Stimulated activated naive B cell treated with anti-CD40 and anti-IgM and Interleukin-4, amounts not matched to agents 10 μg/mL and 1 μg/mL and 100 μg/mL, for 72 hours (primary cell): ENCODE results near the gene ADM2.
A peak's percentile ranks its signal among the peaks of the same experiment; 100 is the strongest.

ENCODE experiments used
- ATAC-seq, 2 donors: fragments of 150-1000 bp; cut with Tn5 transposase; replicated peaks; 2 replicates each; pipeline ENCODE4 v1.10.0; 2021; ENCODE audit warnings: moderate library complexity in 1 of 2
- DNase-seq: peaks from one replicate; pipeline ENCODE4 v3.0.0; 2021
- H3K27ac Mint-ChIP-seq: one replicate; pipeline ENCODE4 v1.8.0; 2022; ENCODE audit warnings: mild to moderate bottlenecking, mixed read lengths
- H3K27me3 Mint-ChIP-seq, 2 donors: one replicate each; pipeline ENCODE4 v1.8.0; 2022; ENCODE audit warnings: mixed read lengths in 2 of 2
- H3K36me3 Mint-ChIP-seq, 2 donors: one replicate each; pipeline ENCODE4 v1.8.0; 2022; ENCODE audit warnings: mixed read lengths in 2 of 2, mild to moderate bottlenecking in 1 of 2
- H3K4me1 Mint-ChIP-seq, 2 donors: one replicate each; pipeline ENCODE4 v1.8.0; 2022; ENCODE audit warnings: mixed read lengths in 2 of 2, mild to moderate bottlenecking in 1 of 2
- H3K4me3 Mint-ChIP-seq, 2 donors: one replicate each; pipeline ENCODE4 v1.8.0; 2022; ENCODE audit warnings: mild to moderate bottlenecking in 2 of 2, mixed read lengths in 2 of 2, moderate library complexity in 1 of 2
- H3K9me3 Mint-ChIP-seq, 2 donors: one replicate each; pipeline ENCODE4 v1.8.0; 2022; ENCODE audit warnings: mixed read lengths in 2 of 2, mild to moderate bottlenecking in 1 of 2

Gene ADM2

DNA sequence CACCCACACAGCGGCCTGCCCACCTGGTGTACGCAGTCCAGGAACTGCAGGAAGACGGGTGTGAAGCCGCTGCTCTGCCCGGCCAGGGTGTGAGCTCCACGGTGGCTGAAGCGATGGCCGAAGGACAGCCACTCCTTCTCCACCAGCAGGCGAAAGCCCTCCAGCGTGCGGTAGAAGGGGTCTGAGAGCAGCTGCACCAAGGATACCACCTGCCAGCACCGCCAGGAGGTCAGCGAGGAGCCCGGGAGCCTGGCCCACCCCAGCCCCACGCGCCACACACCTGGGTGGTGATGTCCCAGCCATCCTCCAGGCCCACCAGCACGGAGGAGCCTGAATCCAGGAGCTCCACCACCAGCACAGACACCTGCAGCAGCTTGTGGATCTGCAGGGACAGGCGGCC lies 26.1 kb upstream of the ADM2 start:
- H3K36me3 Mint-ChIP-seq, result peaks cover 60 to 62% of the 10 kb centered on the region in 2 donors
- no peaks in the 10 kb centered on the region for H3K9me3 Mint-ChIP-seq
- H3K4me3 Mint-ChIP-seq, result no peak overlapping the region
- H3K4me1 Mint-ChIP-seq, result peaks cover 12 to 22% of the 10 kb centered on the region in 2 donors
- ATAC-seq, result no peak
- no peaks in the 10 kb centered on the region for H3K27me3 Mint-ChIP-seq
- H3K27ac Mint-ChIP-seq, result peak overlapping the region; percentile 47
- no peak for DNase-seq

DNA sequence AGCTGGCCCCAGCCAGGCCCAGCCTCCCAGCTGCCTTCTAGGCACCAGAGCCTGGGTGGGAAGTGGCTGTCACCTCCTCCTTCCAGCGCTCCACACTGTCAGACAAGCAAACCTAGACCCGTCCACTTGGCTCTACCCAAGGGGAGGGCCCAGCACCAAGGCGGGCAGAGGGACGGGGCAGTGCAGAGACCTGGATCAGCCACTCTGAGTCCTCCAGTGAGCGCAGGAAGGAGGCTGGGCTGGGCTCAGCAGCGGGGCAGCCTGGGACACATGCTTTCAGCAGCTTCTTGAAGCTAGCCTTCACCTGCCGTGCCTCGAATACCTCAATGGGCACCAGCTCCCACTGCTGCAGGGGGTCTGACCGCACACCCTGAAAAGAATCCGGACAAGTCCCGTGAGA lies 25.3 kb upstream of the ADM2 start:
- no peak for ATAC-seq
- peaks cover 12 to 22% of the 10 kb centered on the region in 2 donors for H3K4me1 Mint-ChIP-seq
- no peaks in the 10 kb centered on the region for H3K27me3 Mint-ChIP-seq
- no peaks in the 10 kb centered on the region for H3K9me3 Mint-ChIP-seq
- no peak overlapping the region for H3K4me3 Mint-ChIP-seq
- peak overlapping the region; percentile 62 for H3K27ac Mint-ChIP-seq
- peaks cover 63 to 65% of the 10 kb centered on the region in 2 donors for H3K36me3 Mint-ChIP-seq
- DNase-seq, result no peak

- Mint-ChIP-seq H3K36me3 (peaks cover 58 to 65% of the 10 kb centered on the region in 2 donors), H3K4me3 (no peak overlapping the region), H3K4me1 (peaks cover 12 to 22% of the 10 kb centered on the region in 2 donors), H3K27me3 (no peaks in the 10 kb centered on the region), H3K27ac (peak overlapping the region; percentile 49), H3K9me3 (no peaks in the 10 kb centered on the region)
- ATAC-seq, result peak in 1 of 2 donors; percentile 39
- DNase-seq, result no peak
These were observed 24.7 kb upstream of the ADM2 start for GRCh38 chr22:50456466-50457234.

DNA sequence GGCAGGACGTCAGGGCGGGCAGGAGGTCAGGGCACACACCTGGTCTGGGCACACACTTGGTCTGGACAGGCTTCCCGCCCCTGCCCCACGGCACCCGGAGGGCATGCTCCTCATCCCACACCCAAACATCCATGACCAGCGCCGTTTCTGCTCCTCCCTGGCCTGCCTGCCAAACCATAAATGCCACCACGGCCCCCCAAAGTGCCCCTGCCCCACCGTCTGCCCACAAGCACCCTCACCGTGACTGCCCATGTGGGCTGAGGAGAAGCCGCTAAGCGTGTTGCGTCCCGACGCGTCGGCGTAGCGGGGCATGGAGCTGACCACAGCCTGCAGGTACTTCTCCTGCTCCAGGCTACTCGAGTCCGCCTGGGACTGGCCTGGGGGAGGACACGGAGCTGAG lies 22.3 kb upstream of the ADM2 start:
- ATAC-seq (no peak), DNase-seq (no peak)
- Mint-ChIP-seq H3K4me1 (peaks cover 5 to 10% of the 10 kb centered on the region in 2 donors), H3K4me3 (no peak overlapping the region), H3K36me3 (peaks cover 53 to 69% of the 10 kb centered on the region in 2 donors), H3K27ac (peak overlapping the region; percentile 49), H3K9me3 (no peaks in the 10 kb centered on the region), H3K27me3 (no peaks in the 10 kb centered on the region)

DNA sequence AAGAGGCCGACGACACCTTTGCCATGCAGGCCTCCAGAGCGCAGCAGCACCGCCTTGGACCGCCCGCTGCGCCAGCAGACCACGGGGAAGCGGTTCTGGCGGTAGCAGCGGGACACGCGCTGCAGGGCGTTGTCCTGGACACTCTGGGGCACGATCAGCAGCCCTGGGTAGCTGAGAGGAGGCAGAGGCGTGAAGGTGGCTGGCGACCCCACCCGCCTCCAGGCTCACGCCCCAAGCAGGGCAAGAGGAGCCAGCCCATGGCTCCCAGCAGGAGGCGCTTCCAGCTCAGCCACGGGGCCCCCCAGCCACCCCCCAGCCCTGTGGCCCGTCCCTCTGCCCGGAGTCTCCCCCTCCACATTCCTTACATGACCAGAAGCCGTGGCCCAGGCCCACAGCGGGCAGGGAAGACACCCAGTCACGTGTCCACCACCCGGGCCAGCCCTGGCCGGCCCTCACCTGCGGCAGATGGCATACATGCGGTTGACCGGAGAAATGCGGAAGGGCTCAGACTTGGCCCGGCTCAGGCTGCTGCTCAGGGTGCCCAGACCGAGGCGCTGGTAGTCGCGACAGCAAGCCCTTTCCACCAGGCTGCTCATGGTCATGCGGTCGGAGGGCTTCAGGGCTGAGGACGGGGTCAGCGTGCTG lies 21.7 kb upstream of the ADM2 start:
- Mint-ChIP-seq H3K27ac (no peak overlapping the region), H3K4me3 (no peak overlapping the region)
- ATAC-seq, result no peak

GRCh38 chr22:50460938-50461337 lies 20.4 kb upstream of the ADM2 start:
- H3K27me3 Mint-ChIP-seq, result no peaks in the 10 kb centered on the region
- H3K9me3 Mint-ChIP-seq, result no peaks in the 10 kb centered on the region
- H3K4me1 Mint-ChIP-seq, result peaks cover 4 to 7% of the 10 kb centered on the region in 2 donors
- peaks cover 52 to 58% of the 10 kb centered on the region in 2 donors for H3K36me3 Mint-ChIP-seq
- H3K27ac Mint-ChIP-seq, result no peak overlapping the region
- H3K4me3 Mint-ChIP-seq, result no peak overlapping the region
- DNase-seq (no peak), ATAC-seq (no peak)

More for the DNA sequence above, 21.7 kb upstream of the ADM2 start:
- peaks cover 4 to 7% of the 10 kb centered on the region in 2 donors for H3K4me1 Mint-ChIP-seq
- H3K36me3 Mint-ChIP-seq, result peaks cover 57 to 67% of the 10 kb centered on the region in 2 donors
- DNase-seq, result no peak
- no peaks in the 10 kb centered on the region for H3K9me3 Mint-ChIP-seq
- no peaks in the 10 kb centered on the region for H3K27me3 Mint-ChIP-seq

GRCh38 chr22:50461536-50461935 lies 19.8 kb upstream of the ADM2 start:
- no peaks in the 10 kb centered on the region for H3K27me3 Mint-ChIP-seq
- H3K4me3 Mint-ChIP-seq, result no peak overlapping the region
- H3K36me3 Mint-ChIP-seq, result peaks cover 56 to 62% of the 10 kb centered on the region in 2 donors
- DNase-seq (no peak), ATAC-seq (no peak)
- peaks cover 4 to 12% of the 10 kb centered on the region in 2 donors for H3K4me1 Mint-ChIP-seq
- H3K27ac Mint-ChIP-seq, result no peak overlapping the region
- no peaks in the 10 kb centered on the region for H3K9me3 Mint-ChIP-seq

- no peaks in the 10 kb centered on the region for H3K27me3 Mint-ChIP-seq
- DNase-seq (no peak), ATAC-seq (no peak)
- H3K36me3 Mint-ChIP-seq, result peaks cover 57 to 61% of the 10 kb centered on the region in 2 donors
- no peak overlapping the region for H3K4me3 Mint-ChIP-seq
- no peak overlapping the region for H3K27ac Mint-ChIP-seq
- peaks cover 8 to 18% of the 10 kb centered on the region in 2 donors for H3K4me1 Mint-ChIP-seq
- no peaks in the 10 kb centered on the region for H3K9me3 Mint-ChIP-seq
These were observed 19.3 kb upstream of the ADM2 start for GRCh38 chr22:50461979-50462540.

- Mint-ChIP-seq H3K9me3 (no peaks in the 10 kb centered on the region), H3K4me3 (no peak overlapping the region), H3K4me1 (peaks cover 11 to 21% of the 10 kb centered on the region in 2 donors), H3K36me3 (peaks cover 50 to 54% of the 10 kb centered on the region in 2 donors), H3K27me3 (no peaks in the 10 kb centered on the region), H3K27ac (peak overlapping the region; percentile 75)
- ATAC-seq, result no peak
- DNase-seq, result no peak
These were observed 18.0 kb upstream of the ADM2 start for GRCh38 chr22:50463188-50463900.

GRCh38 chr22:50464451-50464850 lies 16.9 kb upstream of the ADM2 start:
- ATAC-seq, result no peak
- Mint-ChIP-seq H3K27me3 (no peaks in the 10 kb centered on the region), H3K36me3 (peaks cover 42 to 47% of the 10 kb centered on the region in 2 donors), H3K27ac (no peak overlapping the region), H3K9me3 (no peaks in the 10 kb centered on the region), H3K4me1 (peaks cover 19 to 28% of the 10 kb centered on the region in 2 donors), H3K4me3 (no peak overlapping the region)
- DNase-seq, result no peak

- peak overlapping the region; percentile 37 for H3K27ac Mint-ChIP-seq
- peaks cover 39 to 43% of the 10 kb centered on the region in 2 donors for H3K36me3 Mint-ChIP-seq
- H3K9me3 Mint-ChIP-seq, result no peaks in the 10 kb centered on the region
- peaks cover 26 to 36% of the 10 kb centered on the region in 2 donors for H3K4me1 Mint-ChIP-seq
- no peak overlapping the region for H3K4me3 Mint-ChIP-seq
- H3K27me3 Mint-ChIP-seq, result no peaks in the 10 kb centered on the region
- ATAC-seq (no peak), DNase-seq (no peak)
These were observed 16.0 kb upstream of the ADM2 start for GRCh38 chr22:50465066-50465930.

- Mint-ChIP-seq H3K4me1 (peaks cover 47 to 57% of the 10 kb centered on the region in 2 donors), H3K27ac (no peak overlapping the region), H3K27me3 (no peaks in the 10 kb centered on the region), H3K4me3 (no peak overlapping the region), H3K36me3 (peaks cover 24 to 35% of the 10 kb centered on the region in 2 donors), H3K9me3 (no peaks in the 10 kb centered on the region)
- DNase-seq, result no peak
- no peak for ATAC-seq
These were observed 14.0 kb upstream of the ADM2 start for GRCh38 chr22:50467341-50467740.

DNA sequence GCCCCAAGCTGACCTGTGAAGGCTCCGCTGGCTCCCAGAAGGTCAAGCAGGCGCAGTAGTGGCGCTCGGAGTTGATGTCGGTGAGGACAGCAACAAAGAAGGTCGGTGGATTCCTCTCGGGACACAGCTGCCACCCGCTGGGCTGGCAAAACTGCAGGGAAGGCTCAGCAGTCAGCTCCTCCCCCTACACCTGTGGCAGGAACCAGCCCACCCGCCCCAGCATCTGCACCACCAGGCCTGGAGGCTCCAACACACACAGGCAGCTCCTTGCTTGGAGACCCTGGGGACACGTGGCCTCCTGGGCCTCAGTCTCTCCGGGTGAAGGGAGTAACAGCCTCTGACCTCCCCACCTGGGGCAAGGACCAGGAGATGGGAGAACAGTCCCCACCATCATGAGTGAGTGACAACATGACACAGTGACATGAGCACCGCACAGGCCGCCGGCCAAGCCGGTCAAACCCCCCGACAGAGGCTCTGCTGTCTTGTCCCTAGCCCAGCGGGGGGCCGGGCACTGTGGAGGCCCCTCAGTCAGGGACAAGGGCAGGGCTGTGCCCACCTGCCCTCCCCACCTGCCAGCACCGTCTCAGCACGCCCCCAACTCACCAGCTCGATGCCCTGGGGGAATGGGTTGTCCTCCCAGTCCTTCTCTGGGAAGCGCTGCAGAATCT lies 13.4 kb upstream of the ADM2 start:
- DNase-seq (no peak), ATAC-seq (no peak)
- no peaks in the 10 kb centered on the region for H3K27me3 Mint-ChIP-seq
- peaks cover 50 to 63% of the 10 kb centered on the region in 2 donors for H3K4me1 Mint-ChIP-seq
- H3K9me3 Mint-ChIP-seq, result no peaks in the 10 kb centered on the region
- H3K36me3 Mint-ChIP-seq, result peaks cover 22 to 35% of the 10 kb centered on the region in 2 donors
- peak overlapping the region; percentile 42 for H3K27ac Mint-ChIP-seq
- peak overlapping the region in 1 of 2 donors; percentile 32 for H3K4me3 Mint-ChIP-seq
